ENCODE results near the gene ZNF668.

- TF ChIP-seq POLR2AphosphoS5 (IDR thresholded peaks at IDR 0.05) (peak; percentile 42 to 79 (median 75)), CTCF (IDR thresholded peaks at IDR 0.05) (no peak), POLR2A (IDR thresholded peaks at IDR 0.05) (peak; percentile 50)
Measured at GRCh38 chr16:31108035-31108793, 34.2 kb upstream of the ZNF668 start, which contains the start of gene BCKDK.
